Breast epithelium (tissue), 4 donors: ENCODE results near the gene ACTN4. TPM values are rescaled to one million over a fixed set of nuclear protein-coding genes. Genes with fewer than 3 reads are reported as not detected.

Experiments used
- DNase-seq, 2 donors: peaks; one replicate each; pipeline ENCODE4 v3.0.0-alpha.2; 2019; ENCODE audit warnings: low spot score in 2 of 2
- H3K27ac ChIP-seq, 2 donors: fragments of 200-600 bp; sonication (generic) in 1 of 2; one replicate each; pipeline ENCODE4 v1.5.1; 2016 to 2019; ENCODE audit warnings: mild to moderate bottlenecking in 1 of 2
- H3K27me3 ChIP-seq, 2 donors: fragments of 200-600 bp; sonication (generic) in 1 of 2; one replicate each; pipeline versions ENCODE4 v1.5.1 to v1.6.0; 2017 to 2019; ENCODE audit warnings: control low read depth in 1 of 2, mild to moderate bottlenecking in 1 of 2
- H3K36me3 ChIP-seq: fragments of 200-600 bp; one replicate; pipeline ENCODE4 v1.5.1; 2019
- H3K4me1 ChIP-seq, 2 donors: fragments of 200-600 bp; sonication (generic); one replicate each; pipeline ENCODE4 v1.5.1; 2016 to 2019; ENCODE audit warnings: control low read depth in 1 of 2
- H3K4me3 ChIP-seq, 3 donors: fragments of 200-600 bp; sonication (generic); 1 replicate in 2 of 3; 2 replicates in 1 of 3; pipeline ENCODE4 v1.5.1; 2016 to 2019; ENCODE audit warnings: mild to moderate bottlenecking in 3 of 3, moderate library complexity in 2 of 3
- H3K9me3 ChIP-seq, 2 donors: fragments of 200-600 bp; sonication (generic) in 1 of 2; one replicate each; pipeline ENCODE4 v1.5.1; 2016 to 2019; ENCODE audit warnings: control low read depth in 1 of 2
- CTCF ChIP-seq, 3 donors: fragments of 450-650 bp; IDR thresholded peaks; one replicate each; pipeline ENCODE4 v1.5.1; 2016 to 2017; ENCODE audit warnings: antibody characterized with exemption in 3 of 3, mild to moderate bottlenecking in 3 of 3, moderate library complexity in 3 of 3
- POLR2A ChIP-seq: fragments of 450-650 bp; IDR thresholded peaks from one replicate; pipeline ENCODE4 v1.6.1; 2016; ENCODE audit warnings: antibody characterized with exemption, mild to moderate bottlenecking, moderate library complexity
- POLR2AphosphoS5 ChIP-seq, 3 donors: sonication (generic); formaldehyde crosslinking; IDR thresholded peaks; one replicate each; pipeline ENCODE4 v1.6.1; 2017; ENCODE audit warnings: antibody characterized with exemption in 3 of 3
- intact Hi-C: fragments of 100-400 bp; cut with DNase I; formaldehyde crosslinking; loops from one replicate; pipeline ENCODE4 v1.15.1; 2023; ENCODE audit warnings: low total_unique reads
- total RNA-seq, 3 donors: library from RNA; depleted of rRNA; stranded (reverse); fragments of >200 nt; gene quantifications; one replicate each; pipeline ENCODE4 v1.1.0, GENCODE V29; 2016

The ACTN4 gene
- total RNA-seq, 3 donors from 2014 or later, result 182 to 296 (median 269) TPM

GRCh38 chr19:38690146-38690545, 42.7 kb downstream of the ACTN4 start:
- intact Hi-C loops, result no loop called here
- H3K4me1 ChIP-seq, result peaks cover 30 to 34% of the 10 kb centered on the region in 2 donors
- H3K9me3 ChIP-seq, result no peaks in the 10 kb centered on the region
- H3K4me3 ChIP-seq, result no peak overlapping the region
- H3K27me3 ChIP-seq, result no peaks in the 10 kb centered on the region
- DNase-seq, result no peak
- TF ChIP-seq POLR2A, result no peak
- TF ChIP-seq POLR2AphosphoS5 (IDR thresholded peaks at IDR 0.05), result no peak
- no peak for TF ChIP-seq CTCF (IDR thresholded peaks at IDR 0.05)
- H3K27ac ChIP-seq, result peak overlapping the region; percentile 96 to 99
- H3K36me3 ChIP-seq, result no peaks in the 10 kb centered on the region

- Histone ChIP-seq H3K27me3 (no peaks in the 10 kb centered on the region), H3K4me3 (no peak overlapping the region), H3K36me3 (no peaks in the 10 kb centered on the region), H3K4me1 (peaks cover 23 to 34% of the 10 kb centered on the region in 2 donors), H3K27ac (peak overlapping the region; percentile 96 to 99), H3K9me3 (no peaks in the 10 kb centered on the region)
- no peak for DNase-seq
- intact Hi-C loops, result no loop called here
- TF ChIP-seq POLR2AphosphoS5 (IDR thresholded peaks at IDR 0.05) (peak in 1 of 3 donors; percentile 9), CTCF (IDR thresholded peaks at IDR 0.05) (no peak), POLR2A (no peak)
Observed at GRCh38 chr19:38690832-38691231, 43.4 kb downstream of the ACTN4 start.

DNA sequence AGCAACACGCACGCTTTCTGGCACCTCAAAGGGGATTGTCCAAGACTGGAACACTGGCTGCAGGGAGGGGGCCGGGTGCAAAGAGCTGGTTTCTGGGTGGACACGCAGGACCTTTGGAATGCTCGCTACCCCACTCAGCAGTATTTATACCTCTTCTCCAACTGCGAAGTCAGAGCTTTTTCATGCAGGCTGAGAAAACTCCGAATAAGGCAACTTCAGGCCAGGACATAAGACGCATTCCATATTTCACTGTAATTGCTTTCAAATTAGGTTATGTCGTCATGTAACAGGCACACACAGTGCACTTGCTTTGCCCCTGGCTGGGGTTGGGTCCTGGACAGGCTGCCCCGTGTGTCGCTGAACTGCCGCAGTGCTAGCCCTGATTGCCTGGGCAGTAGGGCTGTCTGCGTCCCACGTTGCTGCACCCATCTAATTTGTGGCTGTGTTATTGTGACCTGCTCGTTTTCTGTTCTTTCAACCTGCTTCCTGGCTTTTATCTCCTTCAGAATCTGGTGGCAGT, 44.5 kb downstream of the ACTN4 start:
- peaks cover 16 to 26% of the 10 kb centered on the region in 2 donors for H3K4me1 ChIP-seq
- intact Hi-C loops, result no loop called here

GRCh38 chr19:38692458-38693379, 45.3 kb downstream of the ACTN4 start:
- peak overlapping the region; percentile 96 to 99 for H3K27ac ChIP-seq
- intact Hi-C loops, result no loop called here
- H3K36me3 ChIP-seq, result no peaks in the 10 kb centered on the region
- TF ChIP-seq POLR2A, result no peak
- no peak for TF ChIP-seq POLR2AphosphoS5 (IDR thresholded peaks at IDR 0.05)
- no peak for TF ChIP-seq CTCF (IDR thresholded peaks at IDR 0.05)
- H3K4me1 ChIP-seq, result peaks cover 20 to 30% of the 10 kb centered on the region in 2 donors
- H3K27me3 ChIP-seq, result no peaks in the 10 kb centered on the region
- no peaks in the 10 kb centered on the region for H3K9me3 ChIP-seq
- peak overlapping the region in 1 of 3 donors; percentile 41 for H3K4me3 ChIP-seq
- no peak for DNase-seq

More for the DNA sequence above, 44.5 kb downstream of the ACTN4 start:
- DNase-seq, result peak in 1 of 2 donors; percentile 91
- H3K9me3 ChIP-seq, result no peaks in the 10 kb centered on the region
- peak overlapping the region; percentile 96 to 99 for H3K27ac ChIP-seq
- H3K36me3 ChIP-seq, result no peaks in the 10 kb centered on the region
- TF ChIP-seq POLR2A (peak; percentile 13), POLR2AphosphoS5 (IDR thresholded peaks at IDR 0.05) (peak; percentile 39 to 74 (median 45)), CTCF (IDR thresholded peaks at IDR 0.05) (no peak)
- H3K4me3 ChIP-seq, result peak overlapping the region in 1 of 3 donors; percentile 15
- H3K27me3 ChIP-seq, result no peaks in the 10 kb centered on the region
